ENCODE results near the gene IDH3G.

IDH3G gene

GRCh38 chrX:153816831-153817690, 22.9 kb upstream of the IDH3G start:
- DNase-seq (ENCODE audit: low read depth) = peak; percentile 23

GRCh38 chrX:153814591-153815315, 20.6 kb upstream of the IDH3G start:
- DNase-seq (ENCODE audit: low read depth) = no peak

GRCh38 chrX:153813161-153813560, 19.0 kb upstream of the IDH3G start:
- DNase-seq (ENCODE audit: low read depth) = no peak

GRCh38 chrX:153812220-153812619, 18.0 kb upstream of the IDH3G start:
- DNase-seq (ENCODE audit: low read depth) = no peak

GRCh38 chrX:153807976-153808375, 13.8 kb upstream of the IDH3G start:
- no peak for DNase-seq (ENCODE audit: low read depth)

- DNase-seq (ENCODE audit: low read depth) = no peak
Observed at GRCh38 chrX:153806999-153807575, 12.9 kb upstream of the IDH3G start.

- no peak for DNase-seq (ENCODE audit: low read depth)
Observed at GRCh38 chrX:153805436-153805835, 11.3 kb upstream of the IDH3G start.

GRCh38 chrX:153804621-153805020, 10.4 kb upstream of the IDH3G start:
- no peak for DNase-seq (ENCODE audit: low read depth)

- DNase-seq (ENCODE audit: low read depth) = no peak
Observed at GRCh38 chrX:153804100-153804595, 10.0 kb upstream of the IDH3G start.

- DNase-seq (ENCODE audit: low read depth) = no peak
Observed at GRCh38 chrX:153803211-153804099, 9.3 kb upstream of the IDH3G start.

GRCh38 chrX:153802513-153803045, 8.4 kb upstream of the IDH3G start:
- DNase-seq (ENCODE audit: low read depth) = no peak

GRCh38 chrX:153801669-153802068, 7.5 kb upstream of the IDH3G start:
- no peak for DNase-seq (ENCODE audit: low read depth)

- DNase-seq (ENCODE audit: low read depth) = no peak
Observed at GRCh38 chrX:153800746-153801145, 6.6 kb upstream of the IDH3G start.

- DNase-seq (ENCODE audit: low read depth) = no peak
Observed at GRCh38 chrX:153800177-153800722, 6.1 kb upstream of the IDH3G start.

GRCh38 chrX:153799326-153799725, 5.2 kb upstream of the IDH3G start:
- no peak for DNase-seq (ENCODE audit: low read depth)

- no peak for DNase-seq (ENCODE audit: low read depth)
Observed at GRCh38 chrX:153797415-153798015, 3.3 kb upstream of the IDH3G start.

GRCh38 chrX:153794897-153795816, 982 bp upstream of the IDH3G start:
- DNase-seq (ENCODE audit: low read depth) = no peak

- DNase-seq (ENCODE audit: low read depth) = no peak
Observed at GRCh38 chrX:153793291-153793690, 884 bp downstream of the IDH3G start.

- DNase-seq (ENCODE audit: low read depth) = no peak
Observed at GRCh38 chrX:153792368-153792767, 1.8 kb downstream of the IDH3G start.

All from stimulated activated CD8-positive, alpha-beta memory T cell treated with anti-CD3 and anti-CD28 coated beads, Interleukin-4, amount 100 ng/mL, for 24 hours (primary cell).